Dedifferentiated amniotic fluid mesenchymal stem cell (primary cell): ENCODE results near the gene USP15.
A peak's percentile ranks its signal among the peaks of the same experiment; 100 is the strongest.
"Not testable (repeated sequence)": the region's sequence is repeated elsewhere in the genome, so short reads cannot be mapped to it uniquely, and the experiment has no call there.

Experiments used
- DNase-seq: peaks from one replicate; pipeline ENCODE4 v3.0.0-alpha.2; 2016; ENCODE audit errors: extremely low spot score

Gene USP15

GRCh38 chr12:62368430-62369223 lies 108.4 kb downstream of the USP15 start:
- DNase-seq, result not testable (repeated sequence)

- DNase-seq, result no peak
Measured at GRCh38 chr12:62370189-62370588, 110.0 kb downstream of the USP15 start.

- DNase-seq, result no peak
Measured at GRCh38 chr12:62371661-62372060, 111.5 kb downstream of the USP15 start.

GRCh38 chr12:62372134-62372533 lies 111.9 kb downstream of the USP15 start:
- DNase-seq, result no peak

GRCh38 chr12:62372825-62373224 lies 112.6 kb downstream of the USP15 start:
- DNase-seq, result no peak

GRCh38 chr12:62375603-62376002 lies 115.4 kb downstream of the USP15 start:
- no peak for DNase-seq

GRCh38 chr12:62379026-62379722 lies 119.0 kb downstream of the USP15 start:
- no peak for DNase-seq

GRCh38 chr12:62379723-62380045 lies 119.5 kb downstream of the USP15 start:
- DNase-seq, result no peak

GRCh38 chr12:62382526-62382925 lies 122.3 kb downstream of the USP15 start:
- DNase-seq, result no peak

- no peak for DNase-seq
Measured at GRCh38 chr12:62396750-62397149, 136.5 kb downstream of the USP15 start.

GRCh38 chr12:62400135-62400534 lies 139.9 kb downstream of the USP15 start:
- DNase-seq, result no peak

- no peak for DNase-seq
Measured at GRCh38 chr12:62401631-62402030, 141.4 kb downstream of the USP15 start.

GRCh38 chr12:62403031-62403430 lies 142.8 kb downstream of the USP15 start:
- DNase-seq, result no peak

GRCh38 chr12:62407587-62407986 lies 147.4 kb downstream of the USP15 start:
- DNase-seq, result no peak

GRCh38 chr12:62409068-62409467 lies 148.9 kb downstream of the USP15 start:
- no peak for DNase-seq

GRCh38 chr12:62414180-62414579 lies 154.0 kb downstream of the USP15 start:
- no peak for DNase-seq

- no peak for DNase-seq
Measured at GRCh38 chr12:62426089-62426488, 165.9 kb downstream of the USP15 start.

- DNase-seq, result no peak
Measured at GRCh38 chr12:62429457-62429856, 169.3 kb downstream of the USP15 start.

GRCh38 chr12:62434494-62435302 lies 174.5 kb downstream of the USP15 start:
- no peak for DNase-seq

GRCh38 chr12:62435303-62436163 lies 175.3 kb downstream of the USP15 start:
- DNase-seq, result peak; percentile 57

- DNase-seq, result no peak
Measured at GRCh38 chr12:62436164-62436503, 175.9 kb downstream of the USP15 start.
